ENCODE data around the gene COL18A1.

Gene COL18A1

GRCh38 chr21:45509566-45510465 is 104.9 kb downstream of the COL18A1 start:
- no peak for FAIRE-seq

- no peak for FAIRE-seq
Observed at GRCh38 chr21:45510466-45510955, 105.5 kb downstream of the COL18A1 start.

GRCh38 chr21:45511007-45511406 is 106.0 kb downstream of the COL18A1 start:
- no peak for FAIRE-seq

GRCh38 chr21:45511661-45512431 is 106.9 kb downstream of the COL18A1 start:
- FAIRE-seq, result no peak

GRCh38 chr21:45512626-45513002 is 107.6 kb downstream of the COL18A1 start:
- no peak for FAIRE-seq

- FAIRE-seq, result no peak
Observed at GRCh38 chr21:45513003-45513717, 108.2 kb downstream of the COL18A1 start.

GRCh38 chr21:45513741-45514310 is 108.9 kb downstream of the COL18A1 start:
- no peak for FAIRE-seq

- FAIRE-seq, result no peak
Observed at GRCh38 chr21:45514311-45515021, 109.5 kb downstream of the COL18A1 start.

- FAIRE-seq, result no peak
Observed at GRCh38 chr21:45515241-45516061, 110.5 kb downstream of the COL18A1 start.

GRCh38 chr21:45516071-45516670 is 111.2 kb downstream of the COL18A1 start:
- no peak for FAIRE-seq

GRCh38 chr21:45516671-45517151 is 111.7 kb downstream of the COL18A1 start:
- FAIRE-seq, result no peak

- no peak for FAIRE-seq
Observed at GRCh38 chr21:45517249-45518065, 112.5 kb downstream of the COL18A1 start.

GRCh38 chr21:45518742-45519141 is 113.8 kb downstream of the COL18A1 start:
- FAIRE-seq, result no peak

- no peak for FAIRE-seq
Observed at GRCh38 chr21:45519182-45519581, 114.2 kb downstream of the COL18A1 start.

- FAIRE-seq, result no peak
Observed at GRCh38 chr21:45521241-45521640, 116.3 kb downstream of the COL18A1 start.

GRCh38 chr21:45522381-45522780 is 117.4 kb downstream of the COL18A1 start:
- FAIRE-seq, result no peak

GRCh38 chr21:45522986-45523385 is 118.0 kb downstream of the COL18A1 start:
- no peak for FAIRE-seq

GRCh38 chr21:45523411-45524101 is 118.6 kb downstream of the COL18A1 start:
- FAIRE-seq, result no peak

GRCh38 chr21:45524756-45525152 is 119.8 kb downstream of the COL18A1 start:
- FAIRE-seq, result no peak
